Right forelimb (tissue), 1 donor: ENCODE measurements around the gene FLNA.
"Not testable (repeated sequence)": the region's sequence is repeated elsewhere in the genome, so short reads cannot be mapped to it uniquely, and the experiment has no call there.

Experiments used
- DNase-seq: peaks from one replicate; pipeline ENCODE4 v3.0.0-alpha.2; 2018

FLNA gene

GRCh38 chrX:154399527-154400368 lies 25.3 kb upstream of the FLNA start:
- peak; percentile 32 for DNase-seq

GRCh38 chrX:154398668-154399526 lies 24.5 kb upstream of the FLNA start:
- DNase-seq: peak; percentile 87

GRCh38 chrX:154397888-154398667 lies 23.6 kb upstream of the FLNA start, which contains the start of gene RPL10:
Gene RPL10 (plus strand): TSS chrX:154398377. CDS start chrX:154398520, 143 bp downstream.
- peak; percentile 95 for DNase-seq

- DNase-seq: peak; percentile 83
These were observed 22.8 kb upstream of the FLNA start for GRCh38 chrX:154396973-154397887.

- not testable (repeated sequence) for DNase-seq
These were observed 21.9 kb upstream of the FLNA start for GRCh38 chrX:154396363-154396762.

GRCh38 chrX:154389812-154390747 lies 15.6 kb upstream of the FLNA start:
- DNase-seq: not testable (repeated sequence)

- not testable (repeated sequence) for DNase-seq
These were observed 14.2 kb upstream of the FLNA start for GRCh38 chrX:154388649-154389048.

GRCh38 chrX:154388094-154388493 lies 13.7 kb upstream of the FLNA start:
- not testable (repeated sequence) for DNase-seq

GRCh38 chrX:154384284-154384892 lies 10.0 kb upstream of the FLNA start:
- DNase-seq: no peak

- DNase-seq: no peak
These were observed 9.2 kb upstream of the FLNA start for GRCh38 chrX:154383359-154384283.

GRCh38 chrX:154382483-154383069 lies 8.1 kb upstream of the FLNA start:
- DNase-seq: no peak

- no peak for DNase-seq
These were observed 6.8 kb upstream of the FLNA start for GRCh38 chrX:154381271-154381670.

GRCh38 chrX:154380787-154381186 lies 6.4 kb upstream of the FLNA start:
- no peak for DNase-seq

GRCh38 chrX:154380153-154380552 lies 5.7 kb upstream of the FLNA start:
- no peak for DNase-seq

GRCh38 chrX:154379569-154379951 lies 5.1 kb upstream of the FLNA start:
- no peak for DNase-seq

GRCh38 chrX:154378799-154379568 lies 4.5 kb upstream of the FLNA start, which contains the start of gene EMD:
Gene EMD (plus strand): TSS chrX:154379295. CDS start chrX:154379485, 190 bp downstream.
- peak; percentile 97 for DNase-seq

GRCh38 chrX:154378059-154378798 lies 3.8 kb upstream of the FLNA start:
- DNase-seq: peak; percentile 79
